GM23338 (cell line): ENCODE data around the gene SPPL2A.

Experiments
- CREB1 ChIP-seq: fragments of 250-450 bp; sonication (Bioruptor Pico); IDR thresholded peaks from 2 replicates; pipeline ENCODE4 v1.5.0; 2020; ENCODE audit warnings: low read depth, mild to moderate bottlenecking, moderate library complexity
- CTCF ChIP-seq, 2 experiments: fragments of 200-600 bp in 1 of 2; sonication (generic) in 1 of 2; conservative IDR thresholded peaks; 2 replicates each; pipeline versions ENCODE4 v1.5.1 to v1.6.1; 2016 to 2017; ENCODE audit warnings: antibody characterized with exemption in 2 of 2, low read depth in 2 of 2, mild to moderate bottlenecking in 2 of 2, moderate library complexity in 1 of 2
- EZH2 ChIP-seq: fragments of 200-600 bp; sonication (generic); IDR thresholded peaks from one replicate; pipeline ENCODE4 v1.8.0; 2017; ENCODE audit warnings: antibody characterized with exemption, mild to moderate bottlenecking, low read depth; ENCODE audit not compliant: unreplicated experiment
- EZH2phosphoT487 ChIP-seq: fragments of 200-600 bp; sonication (generic); IDR thresholded peaks from one replicate; pipeline ENCODE4 v1.8.1; 2018; ENCODE audit warnings: antibody characterized with exemption; ENCODE audit not compliant: unreplicated experiment
- JUNB ChIP-seq: IDR thresholded peaks from one replicate; pipeline ENCODE4 v1.6.1; 2016; ENCODE audit warnings: antibody characterized with exemption; ENCODE audit not compliant: unreplicated experiment
- NANOG ChIP-seq: IDR thresholded peaks from 2 replicates; pipeline ENCODE4 v1.6.1; 2016; ENCODE audit warnings: antibody characterized with exemption, borderline replicate concordance
- POLR2AphosphoS5 ChIP-seq: IDR thresholded peaks from 2 replicates; pipeline ENCODE4 v1.6.1; 2016; ENCODE audit warnings: antibody characterized with exemption, low read depth
- REST ChIP-seq: IDR thresholded peaks from one replicate; pipeline ENCODE4 v1.6.1; 2018; ENCODE audit warnings: antibody characterized with exemption; ENCODE audit not compliant: unreplicated experiment
- ZNF114 ChIP-seq: fragments of 250-450 bp; sonication (Bioruptor Pico); IDR thresholded peaks from 2 replicates; pipeline ENCODE4 v1.5.0; 2020; ENCODE audit warnings: mild to moderate bottlenecking, moderate library complexity

DNA sequence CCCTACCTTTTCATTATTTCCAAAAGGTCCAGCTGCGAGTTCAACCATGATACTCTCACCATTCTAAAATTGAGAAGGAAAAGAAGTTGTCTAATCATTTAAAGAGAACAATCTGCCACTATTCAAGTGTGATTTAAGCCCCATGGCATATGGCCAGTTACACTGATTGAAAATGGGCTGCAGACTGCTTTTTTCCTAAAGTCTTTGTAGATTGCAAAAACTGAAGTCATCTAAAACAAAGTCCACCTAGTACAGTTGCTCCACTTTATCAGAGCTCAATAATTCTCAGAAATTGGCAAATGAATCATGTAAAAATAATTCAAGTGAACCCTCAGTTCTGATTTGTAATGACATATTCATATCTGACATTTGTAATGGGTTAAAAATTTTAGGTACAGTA is 39.2 kb downstream of the SPPL2A start:
- TF ChIP-seq NANOG: no peak
- no peak for TF ChIP-seq EZH2
- no peak for TF ChIP-seq ZNF114 (CRISPR knock-in tag)
- no peak for TF ChIP-seq POLR2AphosphoS5
- TF ChIP-seq CTCF (conservative IDR thresholded peaks at IDR 0.05; ENCODE audit: low read depth in 2 of 2): no peak
- TF ChIP-seq CREB1 (CRISPR knock-in tag): no peak
- no peak for TF ChIP-seq JUNB
- no peak for TF ChIP-seq REST
- no peak for TF ChIP-seq EZH2phosphoT487
